ENCODE results near the gene TPRN. TPM values are rescaled to one million over a fixed set of nuclear protein-coding genes. Genes with fewer than 3 reads are reported as not detected.
A peak's percentile ranks its signal among the peaks of the same experiment; 100 is the strongest.

The TPRN gene
- total RNA-seq, 1 donor from 2014 or later, result 16.0 TPM

DNA sequence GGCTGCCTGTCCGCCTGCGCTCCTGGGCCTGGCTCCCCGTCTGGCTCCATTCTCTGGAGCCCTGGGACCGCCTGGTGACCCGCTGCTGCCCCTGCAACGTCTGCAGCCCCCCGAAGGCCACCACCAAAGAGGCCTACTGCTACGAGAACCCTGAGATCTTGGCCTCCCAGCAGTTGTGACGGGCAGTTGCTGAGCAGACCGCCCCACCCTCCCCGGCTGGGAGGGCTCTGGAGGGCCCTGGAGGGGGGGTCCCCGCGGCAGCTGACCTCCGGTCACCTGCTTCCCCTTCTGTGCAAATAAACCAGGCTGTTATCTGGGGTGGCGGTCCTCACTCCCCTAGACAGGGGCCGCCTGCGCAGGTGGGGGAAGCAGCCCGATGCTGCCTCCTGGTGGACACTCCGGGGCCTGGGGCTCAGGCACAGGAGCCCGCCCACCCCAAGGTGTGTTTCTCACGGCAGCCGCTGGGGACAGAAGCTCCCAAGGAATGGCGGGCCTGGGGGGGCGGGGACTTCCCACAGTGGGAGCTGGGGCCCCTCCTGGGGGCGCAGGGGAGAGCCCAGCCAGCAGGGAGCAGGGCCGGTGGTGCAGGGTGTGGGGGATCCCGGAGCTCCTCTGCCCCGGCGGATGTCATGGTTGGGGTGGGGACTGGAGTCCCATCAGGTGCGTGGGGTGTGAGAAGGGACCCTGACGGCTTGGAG lies 35.8 kb upstream of the TPRN start:
- no peaks in the 10 kb centered on the region for H3K27me3 Mint-ChIP-seq (ENCODE audit: low read depth, unreplicated experiment)
- no peak overlapping the region for H3K9ac ChIP-seq (ENCODE audit: low read length)
- no peak for FAIRE-seq

DNA sequence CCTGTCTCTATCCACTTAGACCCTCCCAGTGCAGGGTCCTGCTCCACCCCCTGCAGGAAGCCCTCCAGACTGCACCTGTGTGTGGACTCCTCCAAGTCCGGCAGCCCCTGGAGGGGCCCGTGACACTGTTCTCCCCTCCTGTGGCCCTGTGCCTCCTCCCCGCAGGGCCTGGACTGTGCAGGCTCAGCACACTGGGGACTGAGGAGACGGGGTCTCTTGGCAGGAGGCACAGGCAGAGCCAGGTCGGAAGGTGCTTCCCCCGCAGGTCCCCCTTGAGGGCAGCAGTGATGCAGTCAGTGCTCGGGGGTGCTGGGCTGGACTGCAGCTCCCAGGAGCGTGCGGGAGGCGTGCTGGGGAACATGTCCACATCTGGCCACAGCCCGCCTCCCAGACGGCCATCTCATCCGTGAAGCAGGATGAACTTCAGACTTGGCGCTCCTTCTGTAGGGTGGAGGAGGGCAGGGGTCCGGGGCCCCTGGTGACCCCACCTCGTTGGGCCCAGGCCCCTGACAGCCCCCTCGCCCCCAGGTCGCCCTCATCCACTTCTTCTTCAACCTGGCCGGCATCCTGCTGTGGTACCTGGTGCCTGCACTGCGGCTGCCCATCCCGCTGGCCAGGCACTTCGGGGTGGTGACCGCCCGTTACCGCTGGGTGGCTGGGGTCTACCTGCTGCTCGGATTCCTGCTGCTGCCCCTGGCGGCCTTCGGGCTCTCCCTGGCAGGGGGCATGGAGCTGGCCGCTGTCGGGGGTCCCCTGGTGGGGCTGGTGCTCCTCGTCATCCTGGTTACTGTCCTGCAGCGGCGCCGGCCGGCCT lies 35.1 kb upstream of the TPRN start:
- no peak overlapping the region for H3K27ac ChIP-seq (ENCODE audit: low read depth, low read length)
- peaks cover 1% of the 10 kb centered on the region for H3K4me1 Mint-ChIP-seq (ENCODE audit: low read depth, unreplicated experiment)
- H3K36me3 ChIP-seq (ENCODE audit: insufficient read depth, low read length), result no peaks in the 10 kb centered on the region
- no peak overlapping the region for H3K9ac ChIP-seq (ENCODE audit: low read length)
- TF ChIP-seq, protein P1, sequence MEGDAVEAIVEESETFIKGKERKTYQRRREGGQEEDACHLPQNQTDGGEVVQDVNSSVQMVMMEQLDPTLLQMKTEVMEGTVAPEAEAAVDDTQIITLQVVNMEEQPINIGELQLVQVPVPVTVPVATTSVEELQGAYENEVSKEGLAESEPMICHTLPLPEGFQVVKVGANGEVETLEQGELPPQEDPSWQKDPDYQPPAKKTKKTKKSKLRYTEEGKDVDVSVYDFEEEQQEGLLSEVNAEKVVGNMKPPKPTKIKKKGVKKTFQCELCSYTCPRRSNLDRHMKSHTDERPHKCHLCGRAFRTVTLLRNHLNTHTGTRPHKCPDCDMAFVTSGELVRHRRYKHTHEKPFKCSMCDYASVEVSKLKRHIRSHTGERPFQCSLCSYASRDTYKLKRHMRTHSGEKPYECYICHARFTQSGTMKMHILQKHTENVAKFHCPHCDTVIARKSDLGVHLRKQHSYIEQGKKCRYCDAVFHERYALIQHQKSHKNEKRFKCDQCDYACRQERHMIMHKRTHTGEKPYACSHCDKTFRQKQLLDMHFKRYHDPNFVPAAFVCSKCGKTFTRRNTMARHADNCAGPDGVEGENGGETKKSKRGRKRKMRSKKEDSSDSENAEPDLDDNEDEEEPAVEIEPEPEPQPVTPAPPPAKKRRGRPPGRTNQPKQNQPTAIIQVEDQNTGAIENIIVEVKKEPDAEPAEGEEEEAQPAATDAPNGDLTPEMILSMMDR (IDR thresholded peaks at IDR 0.05; ENCODE audit: insufficient read depth, low read depth, low read length), result no peak
- TF ChIP-seq EZH2 (IDR thresholded peaks at IDR 0.05; ENCODE audit: insufficient read depth, low read length), result no peak
- no peak overlapping the region for H3K27ac Mint-ChIP-seq (ENCODE audit: unreplicated experiment)
- peaks cover 21% of the 10 kb centered on the region for H3K79me2 ChIP-seq (ENCODE audit: insufficient read depth, low read length)
- no peaks in the 10 kb centered on the region for H3K36me3 Mint-ChIP-seq (ENCODE audit: low read depth, unreplicated experiment)
- no peak overlapping the region for H3K4me2 ChIP-seq (ENCODE audit: low read length)
- H3K4me3 ChIP-seq (ENCODE audit: insufficient read depth, low read depth, low read length), result no peak overlapping the region
- peak overlapping the region; percentile 27 for H3K4me3 Mint-ChIP-seq (ENCODE audit: unreplicated experiment)
- H3K27me3 Mint-ChIP-seq (ENCODE audit: low read depth, unreplicated experiment), result no peaks in the 10 kb centered on the region
- FAIRE-seq (no peak), DNase-seq (ENCODE audit: low read depth) (no peak)
- H3K4me1 ChIP-seq (ENCODE audit: insufficient read depth, low read length), result peaks cover 7% of the 10 kb centered on the region
- no peaks in the 10 kb centered on the region for H3K9me3 ChIP-seq (ENCODE audit: insufficient read depth, low read depth, low read length)
- H2AFZ ChIP-seq (ENCODE audit: low read depth, low read length), result no peak overlapping the region
- no peaks in the 10 kb centered on the region for H3K27me3 ChIP-seq (ENCODE audit: insufficient read depth, low read length)
- H4K20me1 ChIP-seq (ENCODE audit: insufficient read depth, low read length), result peaks cover 24% of the 10 kb centered on the region
- H3K9me3 Mint-ChIP-seq (ENCODE audit: unreplicated experiment), result no peaks in the 10 kb centered on the region

More for the DNA sequence above, 35.8 kb upstream of the TPRN start:
- Histone ChIP-seq H3K36me3 (ENCODE audit: insufficient read depth, low read length) (no peaks in the 10 kb centered on the region), H3K27me3 (ENCODE audit: insufficient read depth, low read length) (no peaks in the 10 kb centered on the region), H2AFZ (ENCODE audit: low read depth, low read length) (no peak overlapping the region), H3K4me1 (ENCODE audit: insufficient read depth, low read length) (peaks cover 7% of the 10 kb centered on the region), H3K79me2 (ENCODE audit: insufficient read depth, low read length) (peaks cover 21% of the 10 kb centered on the region), H3K4me2 (ENCODE audit: low read length) (peak overlapping the region; percentile 54), H3K27ac (ENCODE audit: low read depth, low read length) (no peak overlapping the region), H4K20me1 (ENCODE audit: insufficient read depth, low read length) (peaks cover 24% of the 10 kb centered on the region), H3K9me3 (ENCODE audit: insufficient read depth, low read depth, low read length) (no peaks in the 10 kb centered on the region), H3K4me3 (ENCODE audit: insufficient read depth, low read depth, low read length) (no peak overlapping the region)
- DNase-seq (ENCODE audit: low read depth), result peak; percentile 25
- Mint-ChIP-seq H3K9me3 (ENCODE audit: unreplicated experiment) (no peaks in the 10 kb centered on the region), H3K36me3 (ENCODE audit: low read depth, unreplicated experiment) (no peaks in the 10 kb centered on the region), H3K27ac (ENCODE audit: unreplicated experiment) (no peak overlapping the region), H3K4me1 (ENCODE audit: low read depth, unreplicated experiment) (peaks cover 1% of the 10 kb centered on the region), H3K4me3 (ENCODE audit: unreplicated experiment) (no peak overlapping the region)
- TF ChIP-seq EZH2 (IDR thresholded peaks at IDR 0.05; ENCODE audit: insufficient read depth, low read length), result no peak
- TF ChIP-seq, protein P1 (IDR thresholded peaks at IDR 0.05; ENCODE audit: insufficient read depth, low read depth, low read length), result peak; percentile 71
